ENCODE results near the gene PLEKHM3.
A peak's percentile ranks its signal among the peaks of the same experiment; 100 is the strongest.

PLEKHM3 gene

GRCh38 chr2:208049006-208049405, 23.7 kb upstream of the PLEKHM3 start:
- Histone ChIP-seq H2BK5ac (ENCODE audit: low read length) (no peak overlapping the region), H3K4me2 (ENCODE audit: low read length) (no peak overlapping the region), H4K5ac (ENCODE audit: low read length) (no peak overlapping the region), H3K79me2 (ENCODE audit: control insufficient read depth, insufficient read depth, low read length) (no peaks in the 10 kb centered on the region), H3K9ac (ENCODE audit: low read length) (no peak overlapping the region), H2BK120ac (ENCODE audit: low read depth, low read length) (no peak overlapping the region), H2BK15ac (replicated peaks; ENCODE audit: low read depth) (no peak overlapping the region), H3K4me1 (ENCODE audit: control insufficient read depth, low read depth, low read length) (no peaks in the 10 kb centered on the region), H3K4me3 (ENCODE audit: low read length) (no peak overlapping the region), H3K27ac (ENCODE audit: low read depth, low read length) (no peak overlapping the region), H3K27me3 (ENCODE audit: insufficient read depth, low read length, poor library complexity) (no peaks in the 10 kb centered on the region), H3K36me3 (ENCODE audit: control insufficient read depth, insufficient read depth, low read length) (no peaks in the 10 kb centered on the region), H3K79me1 (ENCODE audit: low read length) (no peaks in the 10 kb centered on the region), H3K23ac (ENCODE audit: low read length) (no peak overlapping the region), H4K8ac (ENCODE audit: low read depth, low read length) (no peak overlapping the region), H3K18ac (ENCODE audit: low read length) (no peak overlapping the region), H3K4ac (ENCODE audit: low read depth, low read length) (no peak overlapping the region), H3K56ac (ENCODE audit: low read length) (no peak overlapping the region), H2AK5ac (ENCODE audit: low read length) (no peak overlapping the region)
- no CpG with 5 or more reads among the region's 4 CpGs for WGBS (ENCODE audit: extremely low coverage, insufficient coverage, low lambda C conversion rate)
- DNase-seq: no peak

- no CpG with 5 or more reads among the region's 3 CpGs for WGBS (ENCODE audit: extremely low coverage, insufficient coverage, low lambda C conversion rate)
- no peaks in the 10 kb centered on the region for H3K79me2 ChIP-seq (ENCODE audit: control insufficient read depth, insufficient read depth, low read length)
- no peaks in the 10 kb centered on the region for H3K36me3 ChIP-seq (ENCODE audit: control insufficient read depth, insufficient read depth, low read length)
- no peak overlapping the region for H3K56ac ChIP-seq (ENCODE audit: low read length)
- H3K9ac ChIP-seq (ENCODE audit: low read length): no peak overlapping the region
- H3K27me3 ChIP-seq (ENCODE audit: insufficient read depth, low read length, poor library complexity): no peaks in the 10 kb centered on the region
- no peak overlapping the region for H3K4ac ChIP-seq (ENCODE audit: low read depth, low read length)
- no peak overlapping the region for H3K23ac ChIP-seq (ENCODE audit: low read length)
- H4K5ac ChIP-seq (ENCODE audit: low read length): no peak overlapping the region
- no peak overlapping the region for H3K27ac ChIP-seq (ENCODE audit: low read depth, low read length)
- no peak overlapping the region for H3K4me3 ChIP-seq (ENCODE audit: low read length)
- no peaks in the 10 kb centered on the region for H3K4me1 ChIP-seq (ENCODE audit: control insufficient read depth, low read depth, low read length)
- no peak overlapping the region for H2BK120ac ChIP-seq (ENCODE audit: low read depth, low read length)
- H2BK5ac ChIP-seq (ENCODE audit: low read length): no peak overlapping the region
- no peak for DNase-seq
- no peak overlapping the region for H3K18ac ChIP-seq (ENCODE audit: low read length)
- H2AK5ac ChIP-seq (ENCODE audit: low read length): no peak overlapping the region
- no peak overlapping the region for H3K4me2 ChIP-seq (ENCODE audit: low read length)
- H2BK15ac ChIP-seq (replicated peaks; ENCODE audit: low read depth): no peak overlapping the region
- H3K79me1 ChIP-seq (ENCODE audit: low read length): no peaks in the 10 kb centered on the region
- H4K8ac ChIP-seq (ENCODE audit: low read depth, low read length): no peak overlapping the region
Observed at GRCh38 chr2:208047840-208048239, 22.5 kb upstream of the PLEKHM3 start.

- H4K5ac ChIP-seq (ENCODE audit: low read length): no peak overlapping the region
- no peak overlapping the region for H2BK15ac ChIP-seq (replicated peaks; ENCODE audit: low read depth)
- H3K4ac ChIP-seq (ENCODE audit: low read depth, low read length): no peak overlapping the region
- H3K36me3 ChIP-seq (ENCODE audit: control insufficient read depth, insufficient read depth, low read length): no peaks in the 10 kb centered on the region
- no peaks in the 10 kb centered on the region for H3K79me2 ChIP-seq (ENCODE audit: control insufficient read depth, insufficient read depth, low read length)
- no peak overlapping the region for H3K27ac ChIP-seq (ENCODE audit: low read depth, low read length)
- H3K79me1 ChIP-seq (ENCODE audit: low read length): no peaks in the 10 kb centered on the region
- H3K4me2 ChIP-seq (ENCODE audit: low read length): no peak overlapping the region
- H3K9ac ChIP-seq (ENCODE audit: low read length): no peak overlapping the region
- H2BK120ac ChIP-seq (ENCODE audit: low read depth, low read length): no peak overlapping the region
- H4K8ac ChIP-seq (ENCODE audit: low read depth, low read length): no peak overlapping the region
- no peak overlapping the region for H2AK5ac ChIP-seq (ENCODE audit: low read length)
- WGBS (ENCODE audit: extremely low coverage, insufficient coverage, low lambda C conversion rate): no CpG with 5 or more reads among the region's 4 CpGs
- no peak overlapping the region for H3K18ac ChIP-seq (ENCODE audit: low read length)
- DNase-seq: no peak
- H3K4me3 ChIP-seq (ENCODE audit: low read length): no peak overlapping the region
- H3K27me3 ChIP-seq (ENCODE audit: insufficient read depth, low read length, poor library complexity): no peaks in the 10 kb centered on the region
- no peak overlapping the region for H2BK5ac ChIP-seq (ENCODE audit: low read length)
- H3K56ac ChIP-seq (ENCODE audit: low read length): no peak overlapping the region
- no peak overlapping the region for H3K23ac ChIP-seq (ENCODE audit: low read length)
- H3K4me1 ChIP-seq (ENCODE audit: control insufficient read depth, low read depth, low read length): no peaks in the 10 kb centered on the region
Observed at GRCh38 chr2:208046686-208047085, 21.4 kb upstream of the PLEKHM3 start.

GRCh38 chr2:208042450-208042849, 17.1 kb upstream of the PLEKHM3 start:
- DNase-seq: no peak
- Histone ChIP-seq H3K56ac (ENCODE audit: low read length) (no peak overlapping the region), H2BK5ac (ENCODE audit: low read length) (no peak overlapping the region), H3K79me2 (ENCODE audit: control insufficient read depth, insufficient read depth, low read length) (no peaks in the 10 kb centered on the region), H3K4ac (ENCODE audit: low read depth, low read length) (no peak overlapping the region), H3K9ac (ENCODE audit: low read length) (no peak overlapping the region), H2AK5ac (ENCODE audit: low read length) (no peak overlapping the region), H3K27me3 (ENCODE audit: insufficient read depth, low read length, poor library complexity) (no peaks in the 10 kb centered on the region), H4K5ac (ENCODE audit: low read length) (no peak overlapping the region), H2BK15ac (replicated peaks; ENCODE audit: low read depth) (no peak overlapping the region), H3K18ac (ENCODE audit: low read length) (no peak overlapping the region), H4K8ac (ENCODE audit: low read depth, low read length) (no peak overlapping the region), H3K4me1 (ENCODE audit: control insufficient read depth, low read depth, low read length) (no peaks in the 10 kb centered on the region), H3K4me3 (ENCODE audit: low read length) (no peak overlapping the region), H3K36me3 (ENCODE audit: control insufficient read depth, insufficient read depth, low read length) (no peaks in the 10 kb centered on the region), H3K4me2 (ENCODE audit: low read length) (no peak overlapping the region), H3K27ac (ENCODE audit: low read depth, low read length) (no peak overlapping the region), H3K23ac (ENCODE audit: low read length) (no peak overlapping the region), H2BK120ac (ENCODE audit: low read depth, low read length) (no peak overlapping the region), H3K79me1 (ENCODE audit: low read length) (no peaks in the 10 kb centered on the region)
- WGBS (ENCODE audit: extremely low coverage, insufficient coverage, low lambda C conversion rate): no CpG with 5 or more reads among the region's 2 CpGs

- Histone ChIP-seq H3K4ac (ENCODE audit: low read depth, low read length) (no peak overlapping the region), H3K79me1 (ENCODE audit: low read length) (no peaks in the 10 kb centered on the region), H3K27ac (ENCODE audit: low read depth, low read length) (no peak overlapping the region), H3K18ac (ENCODE audit: low read length) (peak overlapping the region; percentile 31), H3K27me3 (ENCODE audit: insufficient read depth, low read length, poor library complexity) (no peaks in the 10 kb centered on the region), H3K4me3 (ENCODE audit: low read length) (no peak overlapping the region), H3K79me2 (ENCODE audit: control insufficient read depth, insufficient read depth, low read length) (no peaks in the 10 kb centered on the region), H2AK5ac (ENCODE audit: low read length) (no peak overlapping the region), H3K23ac (ENCODE audit: low read length) (no peak overlapping the region), H2BK15ac (replicated peaks; ENCODE audit: low read depth) (no peak overlapping the region), H3K4me2 (ENCODE audit: low read length) (no peak overlapping the region), H3K9ac (ENCODE audit: low read length) (no peak overlapping the region), H4K5ac (ENCODE audit: low read length) (no peak overlapping the region), H4K8ac (ENCODE audit: low read depth, low read length) (no peak overlapping the region), H2BK5ac (ENCODE audit: low read length) (no peak overlapping the region), H3K4me1 (ENCODE audit: control insufficient read depth, low read depth, low read length) (no peaks in the 10 kb centered on the region), H3K36me3 (ENCODE audit: control insufficient read depth, insufficient read depth, low read length) (no peaks in the 10 kb centered on the region), H2BK120ac (ENCODE audit: low read depth, low read length) (no peak overlapping the region), H3K56ac (ENCODE audit: low read length) (no peak overlapping the region)
- DNase-seq: peak; percentile 49
- WGBS (ENCODE audit: extremely low coverage, insufficient coverage, low lambda C conversion rate): no CpG with 5 or more reads among the region's 3 CpGs
Observed at GRCh38 chr2:208042041-208042440, 16.7 kb upstream of the PLEKHM3 start.
